HL-60 (cell line): ENCODE data around the gene FOXL3.
"Not testable (repeated sequence)": the region's sequence is repeated elsewhere in the genome, so short reads cannot be mapped to it uniquely, and the experiment has no call there.

ENCODE experiments used
- DNase-seq, 2 experiments: peaks; one replicate each; pipeline ENCODE4 v3.0.0-alpha.2; 2010 to 2020; ENCODE audit warnings: low read depth in 1 of 2, low spot score in 1 of 2
- H3K27ac ChIP-seq: fragments of 250-450 bp; sonication (Bioruptor Pico); replicated peaks from 2 replicates; pipeline ENCODE4 v1.5.1; 2020; ENCODE audit warnings: mild to moderate bottlenecking, moderate library complexity
- H3K27me3 ChIP-seq: fragments of 250-450 bp; sonication (Bioruptor Pico); 2 replicates; pipeline ENCODE4 v1.5.1; 2021; ENCODE audit warnings: mild to moderate bottlenecking, moderate library complexity; ENCODE audit not compliant: insufficient read depth, poor library complexity, severe bottlenecking
- H3K4me3 ChIP-seq: replicated peaks from 2 replicates; pipeline ENCODE4 v1.5.1; 2011; ENCODE audit warnings: mild to moderate bottlenecking, control low read depth, low read length; ENCODE audit not compliant: insufficient read depth
- CTCF ChIP-seq: IDR thresholded peaks from one replicate; pipeline ENCODE4 v1.5.1; 2011; ENCODE audit warnings: low read length, control low read depth, inconsistent platforms; ENCODE audit not compliant: insufficient read depth
- GABPA ChIP-seq: IDR thresholded peaks from 2 replicates; pipeline ENCODE4 v1.6.1; 2012; ENCODE audit warnings: low read depth
- POLR2AphosphoS5 ChIP-seq: IDR thresholded peaks from 2 replicates; pipeline ENCODE4 v1.6.1; 2012; ENCODE audit warnings: low read depth
- REST ChIP-seq: IDR thresholded peaks from 2 replicates; pipeline ENCODE4 v1.6.1; 2012; ENCODE audit warnings: low read depth; ENCODE audit not compliant: insufficient replicate concordance
- SPI1 ChIP-seq: IDR thresholded peaks from 2 replicates; pipeline ENCODE4 v1.6.1; 2012; ENCODE audit warnings: low read depth, mild to moderate bottlenecking, borderline replicate concordance

The FOXL3 gene

GRCh38 chr7:333393-333764 lies 43.4 kb downstream of the FOXL3 start:
- TF ChIP-seq SPI1 (no peak), POLR2AphosphoS5 (no peak), CTCF (no peak), REST (no peak), GABPA (no peak)
- Histone ChIP-seq H3K27ac (no peak overlapping the region), H3K27me3 (peaks cover 3% of the 10 kb centered on the region), H3K4me3 (no peak overlapping the region)
- DNase-seq = no peak

DNA sequence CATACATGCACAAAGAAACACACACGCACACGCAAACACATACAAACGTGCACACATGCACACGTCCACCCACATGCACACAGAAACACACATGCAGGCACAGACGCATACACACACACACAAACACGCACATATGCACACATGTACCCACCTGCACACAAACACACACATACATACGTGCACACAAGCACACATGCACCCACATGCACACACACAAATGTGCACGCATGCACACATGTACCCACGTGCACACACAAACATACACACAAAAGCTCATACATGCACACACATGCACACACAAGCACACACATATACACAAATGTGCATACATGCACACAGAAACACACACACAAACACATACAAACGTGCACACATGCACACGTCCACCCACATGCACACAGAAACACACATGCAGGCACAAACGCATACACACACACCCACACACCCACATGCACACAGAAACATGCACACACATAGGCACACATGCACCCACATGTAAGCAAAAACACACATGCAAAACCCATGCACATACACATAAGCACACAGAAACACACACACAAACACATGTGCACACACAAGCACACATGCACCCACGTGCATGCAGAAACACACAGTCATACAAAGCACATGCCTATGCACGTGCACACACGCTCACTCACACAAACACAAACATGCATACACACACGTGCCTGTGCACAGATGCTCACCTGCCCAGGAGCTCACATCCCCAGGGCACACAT lies 44.8 kb downstream of the FOXL3 start:
- H3K4me3 ChIP-seq = no peak overlapping the region
- peaks cover 3% of the 10 kb centered on the region for H3K27me3 ChIP-seq
- H3K27ac ChIP-seq = no peak overlapping the region
- no peak for DNase-seq
- no peak for TF ChIP-seq POLR2AphosphoS5
- TF ChIP-seq CTCF = no peak
- TF ChIP-seq REST = no peak
- no peak for TF ChIP-seq GABPA
- TF ChIP-seq SPI1 = no peak

DNA sequence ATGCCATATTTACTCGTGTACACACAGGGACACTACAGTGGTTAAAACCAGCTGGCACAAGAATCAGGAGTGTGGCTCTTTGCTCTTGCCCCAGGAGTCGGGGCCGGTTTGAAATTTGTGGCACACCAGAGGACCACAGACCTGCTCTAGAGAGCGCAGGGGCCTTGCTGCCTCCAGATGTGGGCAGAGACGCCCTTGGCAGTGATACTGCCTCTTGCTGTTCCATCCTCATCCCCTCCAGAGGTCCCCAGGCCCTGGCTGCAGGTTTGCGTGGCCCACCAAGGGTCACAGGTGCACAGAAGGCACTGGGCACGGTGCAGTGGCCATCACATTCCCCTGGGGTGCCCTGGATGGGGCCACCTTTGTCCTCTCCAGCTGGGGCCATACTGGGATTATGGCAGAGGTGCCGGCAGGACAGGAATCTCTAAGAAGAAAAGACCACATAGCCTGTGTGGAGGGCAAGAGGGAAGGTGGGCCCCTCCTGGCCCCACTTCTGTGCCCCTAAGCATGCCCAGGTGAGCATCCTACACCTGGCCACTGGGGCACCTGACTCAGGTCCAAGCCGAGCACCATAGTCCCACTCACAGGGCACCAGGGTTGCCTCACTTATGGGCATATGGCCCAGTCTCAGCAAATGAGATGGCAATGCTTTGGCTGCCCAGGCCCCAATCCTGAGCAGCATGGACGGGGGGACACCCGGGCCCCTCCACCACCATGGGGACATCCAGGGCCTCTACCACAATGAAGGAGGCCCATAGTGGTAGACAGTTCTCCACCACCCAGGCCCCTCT lies 45.6 kb downstream of the FOXL3 start:
- Histone ChIP-seq H3K27ac (no peak overlapping the region), H3K4me3 (no peak overlapping the region), H3K27me3 (peaks cover 3% of the 10 kb centered on the region)
- TF ChIP-seq REST (no peak), SPI1 (no peak), GABPA (no peak), CTCF (no peak), POLR2AphosphoS5 (no peak)
- DNase-seq = no peak

GRCh38 chr7:336149-336533 lies 46.2 kb downstream of the FOXL3 start:
- H3K27ac ChIP-seq, H3K27me3 ChIP-seq, DNase-seq, H3K4me3 ChIP-seq: not testable (repeated sequence)
